HG03378 (cell line): ENCODE measurements around the gene ATP13A1.
"Not testable (repeated sequence)": the region's sequence is repeated elsewhere in the genome, so short reads cannot be mapped to it uniquely, and the experiment has no call there.

Experiments used
- ATAC-seq: cut with Tn5 transposase; IDR thresholded peaks from one replicate; pipeline ENCODE4 v1.9.1; 2021; ENCODE audit warnings: mild to moderate bottlenecking, moderate library complexity; ENCODE audit not compliant: unreplicated experiment

The ATP13A1 gene

GRCh38 chr19:19663256-19664120 is at the start of gene ATP13A1:
Gene ATP13A1, minus strand, starts transcription at chr19:19663676. Its CDS starts 10 bp downstream, at chr19:19663666.
- peak; percentile 65 for ATAC-seq

GRCh38 chr19:19711934-19712828 is 48.7 kb upstream of the ATP13A1 start:
- no peak for ATAC-seq

GRCh38 chr19:19711306-19711933 is 47.9 kb upstream of the ATP13A1 start:
- no peak for ATAC-seq

GRCh38 chr19:19710506-19710905 is 47.0 kb upstream of the ATP13A1 start:
- ATAC-seq, result no peak

GRCh38 chr19:19704836-19705235 is 41.4 kb upstream of the ATP13A1 start:
- ATAC-seq, result no peak

GRCh38 chr19:19700493-19700892 is 37.0 kb upstream of the ATP13A1 start:
- ATAC-seq, result not testable (repeated sequence)

- ATAC-seq, result no peak
Measured at GRCh38 chr19:19697589-19697988, 34.1 kb upstream of the ATP13A1 start.

GRCh38 chr19:19696386-19696785 is 32.9 kb upstream of the ATP13A1 start:
- no peak for ATAC-seq

GRCh38 chr19:19691683-19692082 is 28.2 kb upstream of the ATP13A1 start:
- no peak for ATAC-seq

- not testable (repeated sequence) for ATAC-seq
Measured at GRCh38 chr19:19689023-19689422, 25.5 kb upstream of the ATP13A1 start.

GRCh38 chr19:19687090-19687489 is 23.6 kb upstream of the ATP13A1 start:
- ATAC-seq, result no peak

- ATAC-seq, result no peak
Measured at GRCh38 chr19:19686580-19686979, 23.1 kb upstream of the ATP13A1 start.

- ATAC-seq, result not testable (repeated sequence)
Measured at GRCh38 chr19:19686119-19686518, 22.6 kb upstream of the ATP13A1 start.

GRCh38 chr19:19679176-19680073 is 15.9 kb upstream of the ATP13A1 start:
- ATAC-seq, result no peak

GRCh38 chr19:19677579-19677978 is 14.1 kb upstream of the ATP13A1 start:
- ATAC-seq, result no peak

GRCh38 chr19:19674315-19674714 is 10.8 kb upstream of the ATP13A1 start:
- ATAC-seq, result no peak

- ATAC-seq, result no peak
Measured at GRCh38 chr19:19672816-19673215, 9.3 kb upstream of the ATP13A1 start.

GRCh38 chr19:19670070-19670551 is 6.6 kb upstream of the ATP13A1 start:
- no peak for ATAC-seq

- peak; percentile 71 for ATAC-seq
Measured at GRCh38 chr19:19668230-19669012, 4.9 kb upstream of the ATP13A1 start, which contains the start of gene ZNF101. Gene ZNF101, plus strand, starts transcription at chr19:19668839. Its CDS starts 125 bp downstream, at chr19:19668964.
